Activated effector memory CD4-positive, alpha-beta T cell treated with Interleukin-2 at 50 U/mL for 16 hours (primary cell): Measurements from ENCODE around the gene P2RX4.
"Not testable (repeated sequence)": the region's sequence is repeated elsewhere in the genome, so short reads cannot be mapped to it uniquely, and the experiment has no call there.

ENCODE experiments used
- DNase-seq: peaks from one replicate; pipeline ENCODE4 v3.0.0-alpha.2; 2020

The P2RX4 gene, protein sequence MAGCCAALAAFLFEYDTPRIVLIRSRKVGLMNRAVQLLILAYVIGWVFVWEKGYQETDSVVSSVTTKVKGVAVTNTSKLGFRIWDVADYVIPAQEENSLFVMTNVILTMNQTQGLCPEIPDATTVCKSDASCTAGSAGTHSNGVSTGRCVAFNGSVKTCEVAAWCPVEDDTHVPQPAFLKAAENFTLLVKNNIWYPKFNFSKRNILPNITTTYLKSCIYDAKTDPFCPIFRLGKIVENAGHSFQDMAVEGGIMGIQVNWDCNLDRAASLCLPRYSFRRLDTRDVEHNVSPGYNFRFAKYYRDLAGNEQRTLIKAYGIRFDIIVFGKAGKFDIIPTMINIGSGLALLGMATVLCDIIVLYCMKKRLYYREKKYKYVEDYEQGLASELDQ

DNA sequence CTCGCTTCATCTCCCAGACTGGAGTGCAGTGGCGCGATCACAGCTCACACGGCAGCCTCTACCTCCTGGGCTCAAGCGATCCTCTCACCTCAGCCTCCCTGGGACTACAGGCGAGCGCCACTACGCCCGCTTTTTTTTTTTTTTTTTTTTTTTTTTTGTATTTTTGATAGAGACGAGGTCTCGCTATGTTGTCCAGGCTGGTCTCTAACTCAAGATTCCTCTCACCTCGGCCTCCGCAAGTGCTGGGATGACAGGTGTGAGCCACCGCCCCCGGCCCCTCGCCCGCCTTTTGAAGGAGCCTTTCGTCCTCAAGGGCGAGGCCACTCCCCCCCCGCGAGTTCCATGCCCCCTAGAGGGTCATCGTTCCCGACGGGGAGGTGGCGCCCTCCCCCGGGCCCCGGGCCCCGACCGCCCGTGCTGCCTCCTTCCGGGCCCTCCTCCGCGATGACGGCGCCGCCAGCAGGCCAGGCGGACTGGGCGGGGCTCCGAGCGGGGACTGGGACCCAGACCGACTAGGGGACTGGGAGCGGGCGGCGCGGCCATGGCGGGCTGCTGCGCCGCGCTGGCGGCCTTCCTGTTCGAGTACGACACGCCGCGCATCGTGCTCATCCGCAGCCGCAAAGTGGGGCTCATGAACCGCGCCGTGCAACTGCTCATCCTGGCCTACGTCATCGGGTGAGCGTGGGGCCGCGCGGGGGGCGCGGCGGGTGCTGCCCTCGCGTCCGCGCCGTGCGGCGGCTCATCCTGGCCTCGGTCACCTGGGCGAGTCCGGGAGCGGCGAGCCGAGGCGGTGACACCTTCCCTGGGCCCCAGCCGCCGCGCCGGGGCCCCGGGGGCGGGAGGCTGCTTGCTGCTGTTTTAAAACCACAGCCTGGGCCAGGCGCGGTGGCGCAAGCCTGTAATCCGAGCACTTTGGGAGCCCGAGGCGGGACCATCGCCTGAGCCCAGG lies at the start of gene P2RX4:
P2RX4 (plus strand) TSS at position 506 of the 949 bp plus-strand sequence; CDS start at position 542, 36 bp downstream.
- peak; percentile 78 for DNase-seq

DNA sequence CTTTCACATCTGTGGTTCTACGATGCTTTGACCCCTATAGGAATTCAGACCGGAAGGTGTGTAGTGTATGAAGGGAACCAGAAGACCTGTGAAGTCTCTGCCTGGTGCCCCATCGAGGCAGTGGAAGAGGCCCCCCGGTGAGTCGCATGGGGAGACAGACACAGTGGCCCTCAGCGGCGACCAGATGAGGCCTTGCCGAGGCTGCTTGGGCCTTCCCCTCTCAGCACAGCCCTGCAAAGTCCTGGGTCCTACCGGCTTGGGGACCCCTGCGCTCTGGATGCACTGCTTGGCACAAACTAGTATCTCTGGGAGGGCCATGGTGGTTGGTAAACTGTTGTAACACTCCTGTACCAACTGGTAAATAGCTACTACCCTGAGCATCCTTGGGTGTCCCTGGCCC lies 47.5 kb upstream of the P2RX4 start:
- no peak for DNase-seq

DNA sequence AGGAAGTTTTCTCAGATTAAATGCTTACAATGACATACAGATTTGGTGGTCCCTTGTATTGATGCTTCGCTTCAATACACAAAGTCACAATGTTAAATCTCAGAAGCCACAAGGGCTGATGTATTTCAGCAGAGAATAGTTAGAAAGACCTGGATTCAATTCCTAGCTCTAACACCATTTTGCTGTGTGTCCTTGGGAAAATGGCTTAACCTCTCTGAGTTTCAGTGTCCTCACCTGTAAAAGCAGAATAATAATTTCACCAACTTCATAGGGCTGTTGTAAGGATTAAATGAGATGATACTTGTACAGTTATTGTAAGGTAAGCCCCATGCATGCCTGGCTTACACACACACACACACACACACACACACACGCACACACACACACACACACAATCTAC lies 46.9 kb upstream of the P2RX4 start:
- no peak for DNase-seq

DNA sequence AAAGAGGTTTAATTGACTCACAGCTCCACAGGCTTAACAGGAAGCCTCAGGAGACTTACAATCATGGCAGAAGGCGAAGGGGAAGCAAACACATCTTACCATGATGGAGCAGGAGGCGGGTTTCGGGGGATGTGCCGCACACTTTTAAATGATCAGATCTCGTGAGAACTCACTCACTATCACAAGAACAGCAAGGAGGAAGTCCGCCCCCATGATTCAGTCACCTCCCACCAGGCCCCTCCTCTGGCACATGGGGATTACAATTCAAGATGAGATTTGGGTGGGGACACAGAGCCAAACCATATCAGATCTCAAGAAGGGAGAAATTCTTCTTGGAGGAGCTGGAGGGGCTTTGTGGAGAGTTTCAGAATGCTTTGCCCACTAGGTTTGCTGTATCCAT lies 45.1 kb upstream of the P2RX4 start:
- DNase-seq, result not testable (repeated sequence)

DNA sequence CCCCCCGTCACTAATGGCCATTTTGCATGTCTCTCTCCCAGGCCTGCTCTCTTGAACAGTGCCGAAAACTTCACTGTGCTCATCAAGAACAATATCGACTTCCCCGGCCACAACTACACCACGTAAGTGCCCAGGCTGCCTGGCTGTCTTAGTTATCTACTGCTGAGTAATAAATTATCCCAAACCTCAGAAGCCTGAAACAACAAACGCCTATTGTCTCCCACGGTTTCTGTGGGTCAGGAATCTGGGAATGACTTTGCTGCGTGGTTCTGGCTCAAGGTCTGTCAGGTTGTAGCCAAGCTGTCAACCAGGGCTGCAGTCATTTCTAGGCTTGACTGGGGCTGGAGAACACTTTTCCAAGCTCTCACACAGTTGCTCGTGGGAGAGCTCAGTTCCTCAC lies 44.6 kb upstream of the P2RX4 start:
- DNase-seq, result no peak

DNA sequence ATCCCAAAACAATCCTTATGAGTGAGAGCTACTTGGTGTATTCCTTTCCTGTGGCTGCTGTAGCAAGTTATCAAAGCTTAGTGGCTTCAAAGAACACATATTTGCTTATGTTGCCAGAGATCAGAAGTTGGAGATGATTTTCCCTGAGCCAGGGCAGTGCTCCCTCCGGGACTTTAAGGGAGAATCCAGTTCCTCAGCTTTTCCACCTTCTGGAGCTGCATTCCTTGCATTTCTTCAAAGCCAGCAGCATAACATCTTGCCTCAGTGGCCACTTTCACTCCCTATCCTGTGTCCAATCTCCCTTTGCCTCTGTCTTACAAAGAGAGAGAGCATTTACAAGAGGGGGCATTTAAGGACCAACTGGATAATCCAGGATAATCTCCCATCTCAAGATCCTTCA lies 43.6 kb upstream of the P2RX4 start:
- no peak for DNase-seq

DNA sequence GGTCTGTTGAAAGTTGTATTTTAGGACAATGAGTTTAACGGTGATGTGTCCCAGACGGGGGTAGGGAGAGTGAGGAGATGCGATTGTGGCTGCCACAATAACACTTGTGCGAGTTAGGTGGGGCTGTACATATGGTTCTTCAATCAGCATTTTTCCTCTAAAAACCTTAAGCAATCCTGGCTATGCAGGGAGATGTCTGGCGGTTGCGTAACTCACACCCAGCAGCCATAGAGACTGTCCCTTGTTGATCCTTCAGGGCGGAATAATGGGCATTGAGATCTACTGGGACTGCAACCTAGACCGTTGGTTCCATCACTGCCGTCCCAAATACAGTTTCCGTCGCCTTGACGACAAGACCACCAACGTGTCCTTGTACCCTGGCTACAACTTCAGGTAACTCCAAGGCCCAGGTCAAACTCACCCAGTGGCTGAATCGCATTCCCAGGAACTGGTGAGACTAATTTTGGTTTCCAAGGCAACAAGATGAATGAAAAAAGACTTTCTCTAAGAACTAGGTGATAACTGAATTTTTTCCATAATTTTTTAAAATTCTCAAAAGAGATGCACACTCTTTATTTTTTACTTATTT lies 42.6 kb upstream of the P2RX4 start:
- no peak for DNase-seq

DNA sequence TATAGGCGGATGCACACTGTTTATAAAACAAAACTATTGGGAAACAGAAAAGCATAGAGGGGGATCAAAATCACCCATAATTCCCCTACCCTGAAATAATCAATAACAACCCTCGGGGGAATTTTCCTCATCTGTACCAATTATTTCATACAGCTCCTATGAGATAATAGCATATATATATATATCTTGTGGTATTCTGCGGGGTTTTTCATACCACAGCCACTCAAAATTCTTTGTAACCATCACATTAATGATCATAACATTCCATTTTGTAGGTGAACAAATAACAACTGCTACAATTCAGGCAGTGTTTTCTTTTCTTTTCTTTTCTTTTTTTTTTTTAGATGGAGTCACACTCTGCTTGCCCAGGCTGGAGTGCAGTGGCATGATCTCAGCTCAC lies 42.0 kb upstream of the P2RX4 start:
- no peak for DNase-seq

DNA sequence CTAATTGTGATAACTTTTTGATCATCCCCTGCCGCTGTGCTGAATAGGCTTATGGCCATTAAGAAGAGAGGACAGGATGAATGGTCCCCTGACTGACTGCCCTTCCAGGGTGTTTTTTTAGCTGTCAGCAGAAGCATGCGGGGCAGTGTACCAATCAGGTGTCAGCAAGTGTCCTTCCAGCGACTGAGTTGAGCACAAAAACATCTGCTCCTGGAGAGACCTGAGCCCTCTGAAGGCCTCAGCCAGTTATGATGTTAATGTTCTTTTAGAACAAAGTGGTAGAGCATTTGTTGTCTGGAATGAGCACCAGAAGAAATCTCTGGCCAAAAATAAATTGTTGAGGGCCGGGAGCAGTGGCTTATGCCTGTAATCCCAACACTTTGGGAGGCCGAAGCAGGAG lies 39.8 kb upstream of the P2RX4 start:
- no peak for DNase-seq

DNA sequence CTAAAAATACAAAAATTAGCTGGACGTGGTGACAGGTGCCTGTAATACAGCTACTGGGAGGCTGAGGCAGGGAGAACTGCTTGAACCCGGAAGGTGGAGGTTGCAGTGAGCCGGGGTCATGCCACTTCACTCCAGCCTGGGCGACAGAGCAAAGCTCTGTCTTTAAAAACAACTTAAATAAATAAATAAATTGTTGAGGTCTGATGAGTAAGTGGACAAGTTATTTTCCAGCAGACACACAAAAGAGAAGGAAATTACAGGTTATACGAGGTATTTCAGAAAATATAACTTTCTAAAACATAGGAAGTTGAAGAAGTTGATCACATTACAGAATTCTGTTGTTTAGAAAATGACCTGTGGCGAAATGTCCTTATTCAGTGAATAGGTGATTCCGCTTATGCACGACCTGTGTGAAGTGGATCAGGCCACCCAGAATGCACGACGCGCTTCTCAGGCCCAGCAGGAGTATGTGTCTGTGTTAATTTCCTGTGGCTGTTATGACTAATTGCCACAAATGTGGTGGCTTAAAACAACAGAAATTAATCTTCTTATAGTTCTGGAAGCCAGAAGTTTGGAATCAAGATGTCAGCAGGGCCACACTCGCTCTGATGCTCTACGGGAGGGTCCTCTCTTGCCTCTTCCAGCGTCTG lies 39.2 kb upstream of the P2RX4 start:
- DNase-seq, result no peak

DNA sequence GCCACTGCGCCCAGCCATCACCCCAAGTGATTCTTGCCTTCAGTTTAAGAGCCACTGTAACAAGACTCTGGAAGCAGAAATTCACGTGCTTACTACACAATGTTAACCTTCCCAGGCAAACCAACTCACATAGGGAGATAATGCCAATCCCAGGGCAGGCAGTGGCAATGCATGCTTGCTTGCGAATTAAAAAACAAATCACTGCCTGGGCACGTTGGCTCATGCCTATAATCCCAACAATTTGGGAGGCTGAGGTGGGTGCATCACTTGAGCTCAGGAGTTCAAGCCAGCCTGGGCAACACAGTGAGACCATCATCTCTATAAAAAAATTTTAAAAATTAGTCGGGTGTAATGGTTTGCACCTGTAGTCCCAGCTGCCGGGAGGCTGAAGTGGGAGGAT lies 37.8 kb upstream of the P2RX4 start:
- no peak for DNase-seq

DNA sequence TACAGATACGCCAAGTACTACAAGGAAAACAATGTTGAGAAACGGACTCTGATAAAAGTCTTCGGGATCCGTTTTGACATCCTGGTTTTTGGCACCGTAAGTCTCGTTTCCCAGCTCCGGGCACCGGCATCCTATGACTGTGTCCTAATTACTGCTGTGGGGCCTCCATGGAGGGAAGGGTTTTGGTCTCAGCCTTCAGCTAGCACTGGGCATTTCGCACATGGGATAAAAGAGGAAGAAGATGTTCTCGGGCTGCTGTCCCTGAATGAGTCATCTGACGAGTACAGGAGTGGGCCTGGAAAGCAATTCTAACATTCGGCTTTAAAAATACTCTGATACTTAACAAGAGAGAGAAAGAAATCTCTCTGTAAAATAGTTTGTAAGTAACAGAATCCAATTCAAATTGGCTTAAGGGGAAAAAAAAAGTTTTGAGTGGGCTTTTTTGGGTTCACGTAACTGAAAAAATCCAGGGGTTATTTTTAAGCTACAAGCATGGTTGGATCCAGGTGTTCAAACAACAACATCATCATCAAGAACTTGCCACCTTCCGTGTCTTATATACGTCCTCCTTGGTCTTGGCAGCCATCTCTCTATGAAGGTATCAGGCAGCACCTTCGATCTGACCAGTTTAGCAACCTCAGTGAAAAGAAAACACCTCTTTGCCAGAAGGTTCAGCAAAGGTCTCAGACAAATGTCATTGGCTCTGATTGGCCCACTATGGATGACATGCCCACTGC lies 34.4 kb upstream of the P2RX4 start:
- DNase-seq, result no peak

DNA sequence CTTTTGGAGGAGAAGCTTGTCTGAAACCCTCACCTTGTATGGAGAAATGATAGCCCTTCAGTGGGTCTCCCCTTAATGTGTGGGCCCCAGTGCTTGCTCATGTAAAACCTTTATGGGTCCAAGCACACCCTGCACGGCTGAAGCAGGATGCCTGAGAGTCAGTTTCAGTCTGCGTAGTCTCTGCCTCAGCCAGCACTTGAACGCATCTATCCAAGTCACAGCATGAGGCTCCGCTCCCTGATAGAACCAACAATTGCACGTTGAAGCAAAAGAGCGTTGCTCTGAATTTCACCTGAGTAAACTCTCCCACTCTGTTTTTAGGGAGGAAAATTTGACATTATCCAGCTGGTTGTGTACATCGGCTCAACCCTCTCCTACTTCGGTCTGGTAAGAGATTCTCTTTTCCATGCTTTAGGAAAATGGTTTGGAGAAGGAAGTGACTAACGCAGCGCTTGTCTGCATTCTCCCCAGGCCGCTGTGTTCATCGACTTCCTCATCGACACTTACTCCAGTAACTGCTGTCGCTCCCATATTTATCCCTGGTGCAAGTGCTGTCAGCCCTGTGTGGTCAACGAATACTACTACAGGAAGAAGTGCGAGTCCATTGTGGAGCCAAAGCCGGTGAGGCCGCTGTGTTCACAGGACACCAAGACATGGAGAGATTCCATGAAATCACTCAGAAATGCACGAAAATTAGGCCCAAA lies 33.0 kb upstream of the P2RX4 start:
- DNase-seq, result no peak

DNA sequence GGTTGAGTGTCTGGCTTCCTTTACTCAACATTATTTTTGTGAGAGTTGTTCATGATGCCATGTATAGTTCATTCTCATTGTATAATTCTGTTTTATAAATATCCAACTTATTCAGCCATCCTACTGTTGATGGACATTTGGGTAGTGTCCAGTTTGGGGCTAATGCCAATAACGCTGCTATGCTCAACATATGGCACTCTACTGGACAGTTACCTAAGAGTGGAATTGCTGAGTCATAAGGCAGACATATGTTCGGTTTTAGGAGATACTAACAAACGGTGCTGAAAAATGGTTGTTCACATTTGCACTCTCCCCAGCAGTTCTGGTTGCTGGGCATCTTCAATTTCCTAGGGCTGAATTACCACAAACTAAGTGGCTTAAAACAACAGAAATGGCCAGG lies 28.7 kb upstream of the P2RX4 start:
- DNase-seq, result no peak

DNA sequence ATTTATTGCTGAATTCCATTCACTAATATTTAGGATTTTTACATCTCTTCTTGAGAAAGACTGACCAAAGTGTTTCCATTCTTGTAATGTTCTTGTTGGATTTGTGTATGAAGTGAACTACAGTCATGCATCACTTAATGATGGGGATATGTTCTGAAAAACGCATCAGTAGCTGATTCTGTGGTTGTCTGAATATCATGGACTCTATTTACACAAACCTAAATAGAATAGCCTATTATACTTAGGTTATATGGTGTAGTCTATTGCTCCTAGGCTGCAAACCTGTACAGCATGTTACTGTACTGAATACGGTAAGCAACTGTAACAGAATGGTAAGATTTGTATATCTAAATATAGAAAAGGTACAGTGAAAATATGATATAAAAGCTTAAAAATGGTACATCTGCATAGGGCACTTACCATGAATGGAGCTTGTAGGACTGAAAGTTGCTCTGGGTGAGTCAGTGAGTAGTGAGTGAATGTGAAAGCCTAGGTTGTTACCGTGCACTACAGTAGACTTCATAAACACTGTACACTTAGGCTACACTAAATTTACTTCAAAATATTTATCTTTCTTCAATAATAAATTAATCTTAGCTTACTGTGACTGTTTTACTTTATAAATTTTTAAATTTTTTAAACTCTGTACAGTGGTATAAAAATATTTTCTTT lies 27.6 kb upstream of the P2RX4 start:
- DNase-seq, result no peak

DNA sequence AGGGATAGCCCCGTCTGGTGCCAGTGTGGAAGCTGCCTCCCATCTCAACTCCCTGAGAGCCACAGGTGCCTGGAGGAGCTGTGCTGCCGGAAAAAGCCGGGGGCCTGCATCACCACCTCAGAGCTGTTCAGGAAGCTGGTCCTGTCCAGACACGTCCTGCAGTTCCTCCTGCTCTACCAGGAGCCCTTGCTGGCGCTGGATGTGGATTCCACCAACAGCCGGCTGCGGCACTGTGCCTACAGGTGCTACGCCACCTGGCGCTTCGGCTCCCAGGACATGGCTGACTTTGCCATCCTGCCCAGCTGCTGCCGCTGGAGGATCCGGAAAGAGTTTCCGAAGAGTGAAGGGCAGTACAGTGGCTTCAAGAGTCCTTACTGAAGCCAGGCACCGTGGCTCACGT lies 25.5 kb upstream of the P2RX4 start:
- no peak for DNase-seq

DNA sequence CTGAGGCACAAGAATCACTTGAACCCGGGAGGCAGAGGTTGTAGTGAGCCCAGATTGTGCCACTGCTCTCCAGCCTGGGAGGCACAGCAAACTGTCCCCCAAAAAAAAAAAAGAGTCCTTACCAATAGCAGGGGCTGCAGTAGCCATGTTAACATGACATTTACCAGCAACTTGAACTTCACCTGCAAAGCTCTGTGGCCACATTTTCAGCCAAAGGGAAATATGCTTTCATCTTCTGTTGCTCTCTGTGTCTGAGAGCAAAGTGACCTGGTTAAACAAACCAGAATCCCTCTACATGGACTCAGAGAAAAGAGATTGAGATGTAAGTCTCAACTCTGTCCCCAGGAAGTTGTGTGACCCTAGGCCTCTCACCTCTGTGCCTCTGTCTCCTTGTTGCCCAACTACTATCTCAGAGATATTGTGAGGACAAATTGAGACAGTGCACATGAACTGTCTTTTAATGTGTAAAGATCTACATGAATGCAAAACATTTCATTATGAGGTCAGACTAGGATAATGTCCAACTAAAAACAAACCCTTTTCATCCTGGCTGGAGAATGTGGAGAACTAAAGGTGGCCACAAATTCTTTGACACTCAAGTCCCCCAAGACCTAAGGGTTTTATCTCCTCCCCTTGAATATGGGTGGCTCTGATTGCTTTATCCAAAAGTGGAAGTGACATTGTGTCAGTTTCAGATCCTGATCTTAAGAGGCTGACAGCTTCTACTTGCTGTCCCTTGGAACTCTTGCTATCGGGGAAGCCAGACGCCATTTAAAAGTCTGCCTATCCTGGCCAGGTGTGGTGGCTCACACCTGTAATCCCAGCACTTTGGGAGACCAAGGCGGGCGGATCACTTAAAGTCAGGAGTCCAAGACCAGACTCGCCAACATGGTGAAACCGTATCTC lies 24.7 kb upstream of the P2RX4 start:
- no peak for DNase-seq

DNA sequence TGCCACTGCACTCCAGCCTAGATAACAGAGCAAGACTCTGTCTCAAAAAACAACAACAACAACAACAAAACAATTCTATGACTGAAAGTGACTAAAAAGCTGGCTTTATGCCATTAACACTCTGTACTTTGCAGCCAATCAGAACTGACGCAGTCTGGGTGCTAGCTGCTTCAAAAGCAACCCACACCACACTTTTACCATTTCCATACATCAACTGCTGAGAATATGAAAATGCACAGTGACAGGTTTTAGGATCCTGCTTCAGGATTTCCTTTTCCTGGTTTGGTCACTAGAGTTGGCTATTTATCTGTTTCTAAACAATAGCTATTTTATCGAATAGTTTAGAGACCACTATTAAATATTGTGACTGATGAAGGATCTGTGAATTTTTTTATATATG lies 23.1 kb upstream of the P2RX4 start:
- DNase-seq, result no peak

DNA sequence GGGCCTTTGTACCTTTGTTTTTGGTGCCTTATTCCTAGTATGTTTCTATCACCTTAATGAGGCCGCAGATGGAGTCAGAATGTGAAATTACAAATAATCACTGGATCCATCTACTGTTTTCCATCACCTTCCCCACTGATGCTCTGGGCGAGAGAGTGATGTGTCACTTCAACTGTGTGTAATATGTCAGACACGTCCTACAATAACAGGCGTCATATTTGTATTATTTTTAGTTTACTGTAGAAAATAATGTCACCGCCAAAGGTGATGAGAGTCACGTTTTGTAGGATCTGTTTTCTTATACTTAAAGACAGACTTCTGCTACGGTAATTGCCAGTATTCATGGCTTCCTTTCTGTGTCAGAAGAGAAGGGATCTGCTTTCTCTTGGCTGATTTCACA lies 22.4 kb upstream of the P2RX4 start:
- no peak for DNase-seq

DNA sequence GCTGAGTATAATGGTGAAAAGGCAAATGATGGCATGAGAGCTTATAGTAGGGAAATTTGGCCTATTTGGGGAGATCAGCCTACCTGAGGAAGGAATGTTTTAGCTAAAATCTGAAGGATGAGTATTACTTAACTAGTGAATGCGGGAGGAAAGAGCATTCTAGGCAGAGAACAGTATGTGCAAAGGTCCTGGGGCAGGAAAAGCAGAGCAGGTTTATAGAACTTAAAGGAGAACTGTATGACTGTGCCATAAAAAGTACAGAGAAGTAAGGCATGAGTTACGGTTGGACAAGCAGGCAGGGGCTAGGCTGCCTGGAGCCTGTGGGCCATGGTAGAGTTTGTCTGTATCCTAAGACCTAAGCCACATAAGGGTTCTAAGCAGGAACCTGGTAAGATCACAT lies 21.7 kb upstream of the P2RX4 start:
- DNase-seq, result no peak
